Measurements from ENCODE around the gene RPS6KA2.
"Not testable (repeated sequence)": the region's sequence is repeated elsewhere in the genome, so short reads cannot be mapped to it uniquely, and the experiment has no call there.

The RPS6KA2 gene

GRCh38 chr6:166589337-166589731, 37.7 kb downstream of the RPS6KA2 start:
- DNase-seq: no peak

- DNase-seq: no peak
These were observed 38.2 kb downstream of the RPS6KA2 start for GRCh38 chr6:166588691-166589336.

- DNase-seq: no peak
These were observed 39.2 kb downstream of the RPS6KA2 start for GRCh38 chr6:166587631-166588413.

- DNase-seq: peak; percentile 64
These were observed 40.5 kb downstream of the RPS6KA2 start, which contains the start of gene RAMACL for GRCh38 chr6:166586424-166587156. RAMACL (minus strand) TSS chr6:166586678; CDS start chr6:166586477, 201 bp downstream.

GRCh38 chr6:166584853-166585429, 42.1 kb downstream of the RPS6KA2 start:
- no peak for DNase-seq

GRCh38 chr6:166584155-166584554, 42.9 kb downstream of the RPS6KA2 start:
- DNase-seq: no peak

- DNase-seq: no peak
These were observed 43.7 kb downstream of the RPS6KA2 start for GRCh38 chr6:166583230-166583965.

GRCh38 chr6:166582258-166582657, 44.8 kb downstream of the RPS6KA2 start:
- no peak for DNase-seq

GRCh38 chr6:166581801-166582200, 45.2 kb downstream of the RPS6KA2 start:
- DNase-seq: not testable (repeated sequence)

- no peak for DNase-seq
These were observed 46.0 kb downstream of the RPS6KA2 start for GRCh38 chr6:166581091-166581511.

- no peak for DNase-seq
These were observed 46.7 kb downstream of the RPS6KA2 start for GRCh38 chr6:166580076-166581050.

- DNase-seq: no peak
These were observed 47.7 kb downstream of the RPS6KA2 start for GRCh38 chr6:166579237-166579850.

- no peak for DNase-seq
These were observed 48.4 kb downstream of the RPS6KA2 start for GRCh38 chr6:166578536-166579236.

GRCh38 chr6:166575205-166575604, 51.8 kb downstream of the RPS6KA2 start:
- DNase-seq: no peak

GRCh38 chr6:166573511-166574216, 53.4 kb downstream of the RPS6KA2 start:
- DNase-seq: no peak

- DNase-seq: no peak
These were observed 54.4 kb downstream of the RPS6KA2 start for GRCh38 chr6:166572370-166573261.

GRCh38 chr6:166570929-166571713, 55.9 kb downstream of the RPS6KA2 start:
- DNase-seq: no peak

Data from CD4-positive, alpha-beta T cell treated with Interleukin-17A for 1 hour (primary cell).